ENCODE results near the gene ACOXL. TPM values are rescaled to one million over a fixed set of nuclear protein-coding genes. Genes with fewer than 3 reads are reported as not detected.

Gene ACOXL
- polyA plus RNA-seq, 6 donors from 2014 or later = not detected

- H3K4me1 Mint-ChIP-seq = peaks cover 41 to 53% (median 45%) of the 10 kb centered on the region in 3 donors
- DNase-seq (no peak), ATAC-seq (ENCODE audit: low read depth in 2 of 2) (no peak)
- H3K27me3 Mint-ChIP-seq = no peaks in the 10 kb centered on the region
- no peaks in the 10 kb centered on the region for H3K9me3 Mint-ChIP-seq
- H3K27ac Mint-ChIP-seq = peak overlapping the region in 3 of 6 donors; percentile 2 to 6 (median 4)
- H3K4me3 Mint-ChIP-seq = peak overlapping the region in 1 of 8 donors; percentile 3
- peaks cover 0 to 29% of the 10 kb centered on the region in 2 donors for H3K36me3 Mint-ChIP-seq
Measured at GRCh38 chr2:111133603-111134002, 401.2 kb downstream of the ACOXL start.

GRCh38 chr2:111134055-111134454 is 401.7 kb downstream of the ACOXL start:
- Mint-ChIP-seq H3K27me3 (no peaks in the 10 kb centered on the region), H3K4me3 (no peak overlapping the region), H3K27ac (peak overlapping the region in 2 of 6 donors; percentile 2 to 4), H3K4me1 (peaks cover 41 to 53% (median 41%) of the 10 kb centered on the region in 3 donors), H3K9me3 (no peaks in the 10 kb centered on the region), H3K36me3 (peaks cover 0 to 24% of the 10 kb centered on the region in 2 donors)
- no peak for DNase-seq
- ATAC-seq (ENCODE audit: low read depth in 2 of 2) = no peak

GRCh38 chr2:111135237-111135909 is 403.0 kb downstream of the ACOXL start:
- peaks cover 0 to 28% of the 10 kb centered on the region in 2 donors for H3K36me3 Mint-ChIP-seq
- H3K4me3 Mint-ChIP-seq = no peak overlapping the region
- peak overlapping the region in 1 of 6 donors; percentile 26 for H3K27ac Mint-ChIP-seq
- H3K9me3 Mint-ChIP-seq = no peaks in the 10 kb centered on the region
- ATAC-seq (ENCODE audit: low read depth in 2 of 2) (no peak), DNase-seq (no peak)
- H3K27me3 Mint-ChIP-seq = no peaks in the 10 kb centered on the region
- H3K4me1 Mint-ChIP-seq = peaks cover 30 to 45% (median 38%) of the 10 kb centered on the region in 3 donors

GRCh38 chr2:111135910-111136297 is 403.5 kb downstream of the ACOXL start:
- Mint-ChIP-seq H3K4me1 (peaks cover 28 to 40% (median 39%) of the 10 kb centered on the region in 3 donors), H3K9me3 (no peaks in the 10 kb centered on the region), H3K27ac (peak overlapping the region in 1 of 6 donors; percentile 71), H3K36me3 (peaks cover 0 to 31% of the 10 kb centered on the region in 2 donors), H3K4me3 (no peak overlapping the region), H3K27me3 (no peaks in the 10 kb centered on the region)
- ATAC-seq (ENCODE audit: low read depth in 2 of 2) (peak; percentile 28 to 37), DNase-seq (no peak)

GRCh38 chr2:111138839-111139238 is 406.5 kb downstream of the ACOXL start:
- DNase-seq (no peak), ATAC-seq (ENCODE audit: low read depth in 2 of 2) (no peak)
- peaks cover 17 to 34% (median 27%) of the 10 kb centered on the region in 3 donors for H3K4me1 Mint-ChIP-seq
- H3K9me3 Mint-ChIP-seq = no peaks in the 10 kb centered on the region
- H3K4me3 Mint-ChIP-seq = no peak overlapping the region
- H3K36me3 Mint-ChIP-seq = peaks cover 0 to 30% of the 10 kb centered on the region in 2 donors
- H3K27me3 Mint-ChIP-seq = no peaks in the 10 kb centered on the region
- no peak overlapping the region for H3K27ac Mint-ChIP-seq

GRCh38 chr2:111139637-111140317 is 407.4 kb downstream of the ACOXL start:
- ATAC-seq (ENCODE audit: low read depth in 2 of 2) = no peak
- Mint-ChIP-seq H3K4me3 (no peak overlapping the region), H3K4me1 (peaks cover 12 to 25% (median 17%) of the 10 kb centered on the region in 3 donors), H3K9me3 (no peaks in the 10 kb centered on the region), H3K27me3 (no peaks in the 10 kb centered on the region), H3K36me3 (peaks cover 0 to 32% of the 10 kb centered on the region in 2 donors), H3K27ac (peak overlapping the region in 1 of 6 donors; percentile 4)
- DNase-seq = no peak

- Mint-ChIP-seq H3K27ac (no peak overlapping the region), H3K4me3 (no peak overlapping the region), H3K9me3 (no peaks in the 10 kb centered on the region), H3K27me3 (no peaks in the 10 kb centered on the region), H3K4me1 (peaks cover 7 to 16% (median 11%) of the 10 kb centered on the region in 3 donors), H3K36me3 (peaks cover 0 to 28% of the 10 kb centered on the region in 2 donors)
- no peak for ATAC-seq (ENCODE audit: low read depth in 2 of 2)
- DNase-seq = no peak
Measured at GRCh38 chr2:111140815-111141214, 408.4 kb downstream of the ACOXL start.

GRCh38 chr2:111142101-111142500 is 409.7 kb downstream of the ACOXL start:
- H3K36me3 Mint-ChIP-seq = peaks cover 0 to 22% of the 10 kb centered on the region in 2 donors
- no peaks in the 10 kb centered on the region for H3K9me3 Mint-ChIP-seq
- H3K27ac Mint-ChIP-seq = no peak overlapping the region
- no peaks in the 10 kb centered on the region for H3K27me3 Mint-ChIP-seq
- no peak for ATAC-seq (ENCODE audit: low read depth in 2 of 2)
- no peak overlapping the region for H3K4me3 Mint-ChIP-seq
- H3K4me1 Mint-ChIP-seq = peaks cover 4 to 7% (median 4%) of the 10 kb centered on the region in 3 donors
- no peak for DNase-seq

GRCh38 chr2:111143107-111143842 is 410.9 kb downstream of the ACOXL start:
- Mint-ChIP-seq H3K4me1 (peaks cover 4 to 16% (median 6%) of the 10 kb centered on the region in 3 donors), H3K27ac (peak overlapping the region in 2 of 6 donors; percentile 72 to 89), H3K36me3 (peaks cover 0 to 19% of the 10 kb centered on the region in 2 donors), H3K4me3 (no peak overlapping the region), H3K27me3 (no peaks in the 10 kb centered on the region), H3K9me3 (no peaks in the 10 kb centered on the region)
- DNase-seq (no peak), ATAC-seq (ENCODE audit: low read depth in 2 of 2) (no peak)

- Mint-ChIP-seq H3K27me3 (no peaks in the 10 kb centered on the region), H3K27ac (no peak overlapping the region), H3K9me3 (no peaks in the 10 kb centered on the region), H3K36me3 (peaks cover 0 to 19% of the 10 kb centered on the region in 2 donors), H3K4me3 (no peak overlapping the region), H3K4me1 (peaks cover 7 to 21% (median 10%) of the 10 kb centered on the region in 3 donors)
- ATAC-seq (ENCODE audit: low read depth in 2 of 2) = no peak
- DNase-seq = no peak
Measured at GRCh38 chr2:111143843-111144198, 411.4 kb downstream of the ACOXL start.

- H3K27me3 Mint-ChIP-seq = no peaks in the 10 kb centered on the region
- H3K4me1 Mint-ChIP-seq = peaks cover 11 to 24% (median 17%) of the 10 kb centered on the region in 3 donors
- DNase-seq = no peak
- H3K27ac Mint-ChIP-seq = no peak overlapping the region
- H3K36me3 Mint-ChIP-seq = peaks cover 0 to 24% of the 10 kb centered on the region in 2 donors
- H3K4me3 Mint-ChIP-seq = no peak overlapping the region
- no peaks in the 10 kb centered on the region for H3K9me3 Mint-ChIP-seq
- no peak for ATAC-seq (ENCODE audit: low read depth in 2 of 2)
Measured at GRCh38 chr2:111145103-111145760, 412.9 kb downstream of the ACOXL start.

GRCh38 chr2:111145951-111146350 is 413.6 kb downstream of the ACOXL start:
- H3K36me3 Mint-ChIP-seq = peaks cover 0 to 22% of the 10 kb centered on the region in 2 donors
- DNase-seq (no peak), ATAC-seq (ENCODE audit: low read depth in 2 of 2) (no peak)
- no peak overlapping the region for H3K4me3 Mint-ChIP-seq
- peaks cover 8 to 24% (median 17%) of the 10 kb centered on the region in 3 donors for H3K4me1 Mint-ChIP-seq
- no peak overlapping the region for H3K27ac Mint-ChIP-seq
- H3K27me3 Mint-ChIP-seq = no peaks in the 10 kb centered on the region
- H3K9me3 Mint-ChIP-seq = no peaks in the 10 kb centered on the region
